ENCODE data around the gene ASB2. TPM values are rescaled to one million over a fixed set of nuclear protein-coding genes. Genes with fewer than 3 reads are reported as not detected.
A peak's percentile ranks its signal among the peaks of the same experiment; 100 is the strongest.

ASB2 gene
- total RNA-seq, 1 donor from 2014 or later = 0.20 TPM

- no peak for DNase-seq (ENCODE audit: low spot score)
- no peak for ATAC-seq
These were observed 24.5 kb downstream of the ASB2 start for GRCh38 chr14:93951635-93952540.

GRCh38 chr14:93950948-93951634 lies 25.3 kb downstream of the ASB2 start:
- ATAC-seq (no peak), DNase-seq (ENCODE audit: low spot score) (no peak)

- ATAC-seq = no peak
- DNase-seq (ENCODE audit: low spot score) = no peak
These were observed 26.8 kb downstream of the ASB2 start for GRCh38 chr14:93949511-93950075.

- ATAC-seq (no peak), DNase-seq (ENCODE audit: low spot score) (no peak)
These were observed 29.1 kb downstream of the ASB2 start for GRCh38 chr14:93947282-93947681.

- DNase-seq (ENCODE audit: low spot score) (no peak), ATAC-seq (no peak)
These were observed 29.8 kb downstream of the ASB2 start for GRCh38 chr14:93946541-93947090.

GRCh38 chr14:93946104-93946503 lies 30.3 kb downstream of the ASB2 start:
- ATAC-seq (no peak), DNase-seq (ENCODE audit: low spot score) (no peak)

- ATAC-seq (no peak), DNase-seq (ENCODE audit: low spot score) (no peak)
These were observed 31.3 kb downstream of the ASB2 start for GRCh38 chr14:93945070-93945399.

- no peak for DNase-seq (ENCODE audit: low spot score)
- ATAC-seq = no peak
These were observed 31.9 kb downstream of the ASB2 start for GRCh38 chr14:93944348-93945069.

GRCh38 chr14:93943930-93944329 lies 32.4 kb downstream of the ASB2 start:
- ATAC-seq = no peak
- no peak for DNase-seq (ENCODE audit: low spot score)

- no peak for ATAC-seq
These were observed 33.3 kb downstream of the ASB2 start for GRCh38 chr14:93943052-93943451.

GRCh38 chr14:93941293-93941910 lies 35.0 kb downstream of the ASB2 start:
- ATAC-seq = no peak
- DNase-seq (ENCODE audit: low spot score) = no peak

More at GRCh38 chr14:93943052-93943451, 33.3 kb downstream of the ASB2 start:
- no peak for DNase-seq (ENCODE audit: low spot score)

GRCh38 chr14:93940437-93940836 lies 35.9 kb downstream of the ASB2 start:
- no peak for DNase-seq (ENCODE audit: low spot score)
- ATAC-seq = no peak

- DNase-seq (ENCODE audit: low spot score) (peak; percentile 76), ATAC-seq (peak; percentile 94)
These were observed 36.8 kb downstream of the ASB2 start for GRCh38 chr14:93939304-93940229.

GRCh38 chr14:93938751-93939303 lies 37.5 kb downstream of the ASB2 start:
- ATAC-seq (no peak), DNase-seq (ENCODE audit: low spot score) (no peak)

- ATAC-seq (no peak), DNase-seq (ENCODE audit: low spot score) (no peak)
These were observed 38.9 kb downstream of the ASB2 start for GRCh38 chr14:93937519-93937918.

- no peak for ATAC-seq
- no peak for DNase-seq (ENCODE audit: low spot score)
These were observed 39.4 kb downstream of the ASB2 start for GRCh38 chr14:93936926-93937325.

GRCh38 chr14:93936245-93936644 lies 40.1 kb downstream of the ASB2 start:
- DNase-seq (ENCODE audit: low spot score) = no peak
- peak; percentile 34 for ATAC-seq

- no peak for DNase-seq (ENCODE audit: low spot score)
- no peak for ATAC-seq
These were observed 41.2 kb downstream of the ASB2 start for GRCh38 chr14:93935213-93935612.

- DNase-seq (ENCODE audit: low spot score) = no peak
These were observed 43.7 kb downstream of the ASB2 start for GRCh38 chr14:93932642-93933041.

More at GRCh38 chr14:93932642-93933041, 43.7 kb downstream of the ASB2 start:
- ATAC-seq = no peak
